ENCODE results near the gene YBX3.

YBX3 gene

DNA sequence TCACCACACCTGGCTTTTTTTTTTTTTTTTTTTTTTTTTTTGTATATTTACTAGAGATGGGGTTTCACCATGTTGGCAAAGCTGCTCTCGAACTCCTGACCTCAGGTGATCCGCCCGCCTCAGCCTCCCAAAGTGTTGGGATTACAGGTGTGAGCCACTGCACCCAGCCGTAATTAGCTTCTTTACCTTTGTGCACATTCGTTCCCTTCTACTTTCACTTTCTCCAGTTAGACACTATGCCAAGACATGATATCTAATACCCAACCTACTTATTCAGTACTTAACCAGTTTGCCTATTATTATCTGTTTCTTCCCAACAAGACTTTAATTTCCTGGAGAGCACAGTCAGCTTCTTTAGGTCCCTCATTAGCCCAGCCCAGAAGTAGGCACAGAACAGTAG lies 54.6 kb downstream of the YBX3 start:
- DNase-seq, result no peak

DNA sequence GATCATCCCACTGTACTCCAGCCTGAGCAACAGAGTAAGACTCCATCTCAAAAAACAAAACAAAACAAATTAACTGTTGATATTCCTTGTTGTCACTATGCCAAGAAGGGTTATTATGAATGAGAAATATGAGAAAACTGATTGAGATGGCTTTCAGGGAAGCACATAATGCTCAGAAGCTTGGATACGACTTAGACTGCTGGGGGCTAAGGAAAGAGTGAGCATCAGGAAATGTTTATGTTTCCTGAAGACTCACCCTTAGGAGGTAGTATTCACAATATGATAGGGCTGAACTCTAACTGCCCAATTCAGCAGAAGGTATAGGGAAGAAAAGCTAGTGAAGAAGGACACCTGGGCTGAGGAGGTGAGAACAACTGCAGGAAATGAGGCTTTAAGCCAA lies 55.5 kb downstream of the YBX3 start:
- DNase-seq, result no peak

DNA sequence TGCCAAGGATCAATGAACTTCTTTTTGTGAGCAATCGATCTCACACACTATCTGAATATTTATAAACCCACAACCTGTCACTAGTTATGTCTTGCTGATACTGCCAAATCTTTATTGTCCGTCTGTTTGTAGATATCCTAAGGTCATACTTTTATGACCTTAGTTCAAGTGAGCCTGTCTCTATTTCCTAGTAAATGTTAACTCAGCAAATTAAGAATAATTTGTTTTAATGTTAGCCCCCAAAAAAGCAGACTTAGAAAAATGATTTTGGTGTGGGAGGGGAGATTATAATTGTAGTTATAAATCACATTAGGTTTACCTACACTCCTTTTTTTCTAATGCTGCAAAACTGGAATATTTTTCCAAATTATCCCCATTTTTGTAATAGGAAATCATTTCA lies 58.6 kb downstream of the YBX3 start:
- DNase-seq, result no peak

DNA sequence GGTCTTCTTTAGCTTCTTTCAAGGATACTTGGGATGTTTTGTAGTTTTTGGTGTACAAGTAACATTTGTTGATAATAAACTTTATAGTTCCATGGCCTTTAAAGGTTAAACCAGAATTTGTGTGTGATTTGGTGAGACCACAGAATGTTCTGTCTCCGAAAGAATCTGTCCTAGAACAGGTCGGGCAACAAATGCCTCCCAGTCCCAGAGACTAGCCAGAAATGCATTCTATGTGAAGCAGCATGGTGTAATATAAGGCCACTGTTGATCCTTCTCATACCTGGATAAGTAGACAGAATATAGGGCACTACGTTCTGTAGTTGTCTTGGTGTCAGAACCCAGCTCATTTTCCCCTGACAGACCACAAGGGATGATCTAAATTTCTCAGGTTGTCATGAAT lies 59.3 kb downstream of the YBX3 start:
- no peak for DNase-seq

DNA sequence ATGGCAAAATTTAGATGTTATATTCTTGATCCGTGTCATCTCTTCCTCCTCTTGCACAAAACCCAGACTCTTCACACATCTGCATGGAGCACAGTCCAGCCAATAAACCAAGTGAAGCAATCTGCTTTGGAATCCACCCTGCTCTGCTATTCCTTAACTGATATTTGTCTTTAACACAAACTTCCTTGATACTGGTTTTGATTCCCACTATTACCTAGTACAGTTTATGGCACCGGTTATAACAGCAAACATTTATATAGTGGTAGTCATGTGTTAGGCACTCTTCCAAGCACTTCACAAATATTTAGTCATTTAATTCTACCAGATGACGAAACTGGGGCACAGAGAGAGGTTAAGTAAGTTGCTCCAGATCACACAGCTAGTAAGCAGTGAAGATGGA lies 61.8 kb downstream of the YBX3 start:
- DNase-seq, result no peak

DNA sequence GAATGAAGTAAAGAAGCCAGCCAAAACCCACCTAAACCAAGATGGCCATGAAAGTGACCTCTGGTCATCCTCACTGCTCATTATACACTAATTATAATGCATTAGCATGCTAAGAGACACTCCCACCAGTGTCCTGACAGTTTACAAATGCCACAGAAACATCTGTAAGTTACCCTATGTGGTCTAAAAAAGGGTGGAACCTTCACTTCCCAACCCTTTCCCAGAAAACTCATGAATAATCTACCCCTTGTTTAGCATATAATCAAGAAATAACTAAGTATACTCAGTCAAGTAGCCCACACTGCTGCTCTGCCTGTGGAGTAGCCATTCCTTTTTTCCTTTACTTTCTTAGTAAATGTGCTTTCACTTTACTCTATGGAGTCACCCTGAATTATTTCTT lies 69.1 kb downstream of the YBX3 start:
- DNase-seq, result no peak

- no peak for DNase-seq
Measured at GRCh38 chr12:10652192-10652591, 70.9 kb downstream of the YBX3 start.

Measured in AML-193 (cell line).